CD4-positive, alpha-beta T cell treated with Interleukin-10 for 1 hour (primary cell): ENCODE results near the gene FOXC2.

Source experiments
- DNase-seq: peaks from one replicate; pipeline ENCODE4 v3.0.0-alpha.2; 2020

The FOXC2 gene

GRCh38 chr16:86558355-86559193, 8.1 kb upstream of the FOXC2 start:
- DNase-seq, result no peak

- DNase-seq, result no peak
Observed at GRCh38 chr16:86559802-86560305, 6.8 kb upstream of the FOXC2 start.

- DNase-seq, result no peak
Observed at GRCh38 chr16:86562356-86562755, 4.3 kb upstream of the FOXC2 start.

- peak; percentile 90 for DNase-seq
Observed at GRCh38 chr16:86563469-86564345, 2.9 kb upstream of the FOXC2 start.

GRCh38 chr16:86565181-86565631, 1.4 kb upstream of the FOXC2 start:
- no peak for DNase-seq

GRCh38 chr16:86565644-86566511, 751 bp upstream of the FOXC2 start:
- DNase-seq, result no peak

GRCh38 chr16:86566966-86567700, 504 bp downstream of the FOXC2 start:
- no peak for DNase-seq

- DNase-seq, result no peak
Observed at GRCh38 chr16:86567701-86568581, 1.3 kb downstream of the FOXC2 start.

GRCh38 chr16:86568677-86569623, 2.3 kb downstream of the FOXC2 start:
- no peak for DNase-seq

- no peak for DNase-seq
Observed at GRCh38 chr16:86569701-86570447, 3.2 kb downstream of the FOXC2 start.

- DNase-seq, result no peak
Observed at GRCh38 chr16:86570558-86571529, 4.2 kb downstream of the FOXC2 start.

- no peak for DNase-seq
Observed at GRCh38 chr16:86571530-86571915, 4.9 kb downstream of the FOXC2 start.

GRCh38 chr16:86572041-86572521, 5.5 kb downstream of the FOXC2 start:
- DNase-seq, result no peak

- DNase-seq, result no peak
Observed at GRCh38 chr16:86572606-86573005, 6.0 kb downstream of the FOXC2 start.

GRCh38 chr16:86573215-86573614, 6.6 kb downstream of the FOXC2 start:
- no peak for DNase-seq

- no peak for DNase-seq
Observed at GRCh38 chr16:86573646-86574508, 7.2 kb downstream of the FOXC2 start.
